ENCODE measurements around the gene MLN.

MLN gene

GRCh38 chr6:33764036-33764435 lies 39.8 kb downstream of the MLN start:
- no peak overlapping the region for H2AK5ac ChIP-seq (ENCODE audit: low read length)

GRCh38 chr6:33763483-33763882 lies 40.3 kb downstream of the MLN start:
- Histone ChIP-seq H3K18ac (ENCODE audit: low read length) (no peak overlapping the region), H3K79me2 (ENCODE audit: control insufficient read depth, insufficient read depth, low read length) (no peaks in the 10 kb centered on the region), H4K8ac (ENCODE audit: low read depth, low read length) (no peak overlapping the region), H2AK5ac (ENCODE audit: low read length) (no peak overlapping the region), H3K4me1 (ENCODE audit: control insufficient read depth, low read depth, low read length) (no peaks in the 10 kb centered on the region), H3K9ac (ENCODE audit: low read length) (no peak overlapping the region), H2BK120ac (ENCODE audit: low read depth, low read length) (no peak overlapping the region), H3K79me1 (ENCODE audit: low read length) (no peaks in the 10 kb centered on the region), H2BK5ac (ENCODE audit: low read length) (no peak overlapping the region), H3K36me3 (ENCODE audit: control insufficient read depth, insufficient read depth, low read length) (no peaks in the 10 kb centered on the region), H3K56ac (ENCODE audit: low read length) (no peak overlapping the region), H3K4me3 (ENCODE audit: low read length) (no peak overlapping the region), H2BK15ac (replicated peaks; ENCODE audit: low read depth) (no peak overlapping the region), H3K23ac (ENCODE audit: low read length) (no peak overlapping the region), H4K5ac (ENCODE audit: low read length) (no peak overlapping the region), H3K4ac (ENCODE audit: low read depth, low read length) (no peak overlapping the region), H3K4me2 (ENCODE audit: low read length) (no peak overlapping the region), H3K27me3 (ENCODE audit: insufficient read depth, low read length, poor library complexity) (no peaks in the 10 kb centered on the region), H3K27ac (ENCODE audit: low read depth, low read length) (no peak overlapping the region)
- WGBS (ENCODE audit: extremely low coverage, insufficient coverage, low lambda C conversion rate): no CpG with 5 or more reads among the region's 6 CpGs
- no peak for DNase-seq

More at GRCh38 chr6:33764036-33764435, 39.8 kb downstream of the MLN start:
- Histone ChIP-seq H4K5ac (ENCODE audit: low read length) (no peak overlapping the region), H3K18ac (ENCODE audit: low read length) (no peak overlapping the region), H4K8ac (ENCODE audit: low read depth, low read length) (no peak overlapping the region), H3K23ac (ENCODE audit: low read length) (no peak overlapping the region), H2BK15ac (replicated peaks; ENCODE audit: low read depth) (no peak overlapping the region), H3K79me1 (ENCODE audit: low read length) (no peaks in the 10 kb centered on the region), H3K4ac (ENCODE audit: low read depth, low read length) (no peak overlapping the region), H3K27me3 (ENCODE audit: insufficient read depth, low read length, poor library complexity) (no peaks in the 10 kb centered on the region), H3K27ac (ENCODE audit: low read depth, low read length) (no peak overlapping the region), H3K4me1 (ENCODE audit: control insufficient read depth, low read depth, low read length) (no peaks in the 10 kb centered on the region), H2BK120ac (ENCODE audit: low read depth, low read length) (no peak overlapping the region), H3K9ac (ENCODE audit: low read length) (no peak overlapping the region), H2BK5ac (ENCODE audit: low read length) (no peak overlapping the region), H3K56ac (ENCODE audit: low read length) (no peak overlapping the region), H3K4me2 (ENCODE audit: low read length) (no peak overlapping the region), H3K4me3 (ENCODE audit: low read length) (no peak overlapping the region), H3K36me3 (ENCODE audit: control insufficient read depth, insufficient read depth, low read length) (no peaks in the 10 kb centered on the region), H3K79me2 (ENCODE audit: control insufficient read depth, insufficient read depth, low read length) (no peaks in the 10 kb centered on the region)
- WGBS (ENCODE audit: extremely low coverage, insufficient coverage, low lambda C conversion rate): no CpG with 5 or more reads among the region's 2 CpGs
- no peak for DNase-seq

DNA sequence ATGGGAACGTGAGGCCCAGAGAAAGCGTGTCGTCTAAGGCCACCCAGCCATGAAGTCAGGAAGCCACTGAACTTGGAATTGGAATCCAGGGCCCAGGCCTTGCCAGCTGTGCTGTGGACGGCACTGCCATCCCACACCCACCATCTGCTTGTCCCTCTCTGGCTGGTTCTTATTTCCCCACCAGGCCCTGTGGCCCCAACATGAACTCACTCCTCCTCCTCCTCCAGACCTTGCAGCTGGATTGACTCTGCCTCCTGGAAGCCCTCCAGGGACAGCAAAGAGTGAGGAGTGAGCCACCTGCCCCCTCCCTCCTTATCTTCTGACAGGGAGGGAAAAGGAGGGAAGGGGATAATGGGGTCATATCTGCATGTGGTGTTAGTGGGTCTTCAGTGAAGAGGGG lies 41.1 kb downstream of the MLN start:
- no peak overlapping the region for H4K8ac ChIP-seq (ENCODE audit: low read depth, low read length)
- H3K4ac ChIP-seq (ENCODE audit: low read depth, low read length): no peak overlapping the region
- H3K18ac ChIP-seq (ENCODE audit: low read length): no peak overlapping the region
- H3K4me1 ChIP-seq (ENCODE audit: control insufficient read depth, low read depth, low read length): no peaks in the 10 kb centered on the region
- no peak overlapping the region for H3K56ac ChIP-seq (ENCODE audit: low read length)
- H3K27ac ChIP-seq (ENCODE audit: low read depth, low read length): no peak overlapping the region
- H3K36me3 ChIP-seq (ENCODE audit: control insufficient read depth, insufficient read depth, low read length): no peaks in the 10 kb centered on the region
- no CpG with 5 or more reads among the region's 4 CpGs for WGBS (ENCODE audit: extremely low coverage, insufficient coverage, low lambda C conversion rate)
- H3K79me2 ChIP-seq (ENCODE audit: control insufficient read depth, insufficient read depth, low read length): no peaks in the 10 kb centered on the region
- H4K5ac ChIP-seq (ENCODE audit: low read length): no peak overlapping the region
- no peaks in the 10 kb centered on the region for H3K27me3 ChIP-seq (ENCODE audit: insufficient read depth, low read length, poor library complexity)
- no peak overlapping the region for H2BK15ac ChIP-seq (replicated peaks; ENCODE audit: low read depth)
- DNase-seq: no peak
- H2BK5ac ChIP-seq (ENCODE audit: low read length): no peak overlapping the region
- no peaks in the 10 kb centered on the region for H3K79me1 ChIP-seq (ENCODE audit: low read length)
- H2BK120ac ChIP-seq (ENCODE audit: low read depth, low read length): no peak overlapping the region
- H2AK5ac ChIP-seq (ENCODE audit: low read length): no peak overlapping the region
- no peak overlapping the region for H3K23ac ChIP-seq (ENCODE audit: low read length)
- no peak overlapping the region for H3K4me2 ChIP-seq (ENCODE audit: low read length)
- H3K9ac ChIP-seq (ENCODE audit: low read length): no peak overlapping the region
- H3K4me3 ChIP-seq (ENCODE audit: low read length): no peak overlapping the region

GRCh38 chr6:33761922-33762629 lies 41.7 kb downstream of the MLN start:
- Histone ChIP-seq H2BK120ac (ENCODE audit: low read depth, low read length) (no peak overlapping the region), H3K56ac (ENCODE audit: low read length) (no peak overlapping the region), H3K4ac (ENCODE audit: low read depth, low read length) (no peak overlapping the region), H2AK5ac (ENCODE audit: low read length) (no peak overlapping the region), H3K27ac (ENCODE audit: low read depth, low read length) (no peak overlapping the region), H3K18ac (ENCODE audit: low read length) (no peak overlapping the region), H3K4me3 (ENCODE audit: low read length) (no peak overlapping the region), H4K5ac (ENCODE audit: low read length) (no peak overlapping the region), H3K36me3 (ENCODE audit: control insufficient read depth, insufficient read depth, low read length) (no peaks in the 10 kb centered on the region), H3K23ac (ENCODE audit: low read length) (no peak overlapping the region), H2BK15ac (replicated peaks; ENCODE audit: low read depth) (no peak overlapping the region), H3K27me3 (ENCODE audit: insufficient read depth, low read length, poor library complexity) (no peaks in the 10 kb centered on the region), H4K8ac (ENCODE audit: low read depth, low read length) (no peak overlapping the region), H3K4me2 (ENCODE audit: low read length) (no peak overlapping the region), H3K79me1 (ENCODE audit: low read length) (no peaks in the 10 kb centered on the region), H3K79me2 (ENCODE audit: control insufficient read depth, insufficient read depth, low read length) (no peaks in the 10 kb centered on the region), H2BK5ac (ENCODE audit: low read length) (no peak overlapping the region), H3K9ac (ENCODE audit: low read length) (no peak overlapping the region), H3K4me1 (ENCODE audit: control insufficient read depth, low read depth, low read length) (no peaks in the 10 kb centered on the region)
- no CpG with 5 or more reads among the region's 7 CpGs for WGBS (ENCODE audit: extremely low coverage, insufficient coverage, low lambda C conversion rate)
- DNase-seq: peak; percentile 70

- H3K4ac ChIP-seq (ENCODE audit: low read depth, low read length): no peak overlapping the region
- H3K18ac ChIP-seq (ENCODE audit: low read length): no peak overlapping the region
- no peak overlapping the region for H2BK15ac ChIP-seq (replicated peaks; ENCODE audit: low read depth)
- no peak overlapping the region for H3K56ac ChIP-seq (ENCODE audit: low read length)
- no peaks in the 10 kb centered on the region for H3K4me1 ChIP-seq (ENCODE audit: control insufficient read depth, low read depth, low read length)
- no peak for DNase-seq
- no peak overlapping the region for H3K4me3 ChIP-seq (ENCODE audit: low read length)
- H3K9ac ChIP-seq (ENCODE audit: low read length): no peak overlapping the region
- no CpG with 5 or more reads among the region's 2 CpGs for WGBS (ENCODE audit: extremely low coverage, insufficient coverage, low lambda C conversion rate)
- no peak overlapping the region for H3K27ac ChIP-seq (ENCODE audit: low read depth, low read length)
- H3K4me2 ChIP-seq (ENCODE audit: low read length): no peak overlapping the region
- no peaks in the 10 kb centered on the region for H3K79me2 ChIP-seq (ENCODE audit: control insufficient read depth, insufficient read depth, low read length)
- no peak overlapping the region for H2BK5ac ChIP-seq (ENCODE audit: low read length)
- H3K79me1 ChIP-seq (ENCODE audit: low read length): no peaks in the 10 kb centered on the region
- H3K27me3 ChIP-seq (ENCODE audit: insufficient read depth, low read length, poor library complexity): no peaks in the 10 kb centered on the region
- H3K36me3 ChIP-seq (ENCODE audit: control insufficient read depth, insufficient read depth, low read length): no peaks in the 10 kb centered on the region
- H4K8ac ChIP-seq (ENCODE audit: low read depth, low read length): no peak overlapping the region
- no peak overlapping the region for H2BK120ac ChIP-seq (ENCODE audit: low read depth, low read length)
- no peak overlapping the region for H4K5ac ChIP-seq (ENCODE audit: low read length)
- H2AK5ac ChIP-seq (ENCODE audit: low read length): no peak overlapping the region
- no peak overlapping the region for H3K23ac ChIP-seq (ENCODE audit: low read length)
Measured at GRCh38 chr6:33761581-33761921, 42.3 kb downstream of the MLN start.
